Chondrocyte (in vitro differentiated cells): Measurements from ENCODE around the gene SECTM1. TPM values are rescaled to one million over a fixed set of nuclear protein-coding genes. Genes with fewer than 3 reads are reported as not detected.

ENCODE experiments used
- DNase-seq: peaks from one replicate; pipeline ENCODE4 v3.0.0; 2021; ENCODE audit warnings: mixed read lengths, low spot score
- H3K27ac Mint-ChIP-seq: one replicate; pipeline ENCODE4 v1.8.0; 2021; ENCODE audit warnings: mild to moderate bottlenecking, moderate library complexity, mixed read lengths; ENCODE audit not compliant: unreplicated experiment
- H3K27me3 Mint-ChIP-seq: 2 replicates; pipeline ENCODE4 v1.8.0; 2021; ENCODE audit warnings: low read depth, mixed read lengths
- H3K36me3 Mint-ChIP-seq: 2 replicates; pipeline ENCODE4 v1.8.0; 2021; ENCODE audit warnings: low read depth, mixed read lengths
- H3K4me1 Mint-ChIP-seq: 2 replicates; pipeline ENCODE4 v1.8.0; 2021; ENCODE audit warnings: low read depth, mild to moderate bottlenecking, mixed read lengths
- H3K4me3 Mint-ChIP-seq: one replicate; pipeline ENCODE4 v1.8.0; 2021; ENCODE audit warnings: mild to moderate bottlenecking, moderate library complexity, mixed read lengths; ENCODE audit not compliant: unreplicated experiment
- H3K9me3 Mint-ChIP-seq: 2 replicates; pipeline ENCODE4 v1.8.0; 2021; ENCODE audit warnings: low read depth, mixed read lengths
- total RNA-seq: library from RNA; stranded (reverse); gene quantifications from 3 replicates; pipeline ENCODE4 v1.2.1, GENCODE V29; 2021
- TF ChIP-seq, protein P1 (sequence below): fragments of 200-600 bp; sonication (generic); IDR thresholded peaks from 2 replicates; pipeline ENCODE4 v1.5.0; 2021; ENCODE audit warnings: antibody characterized with exemption, mild to moderate bottlenecking, moderate library complexity

Gene SECTM1
- total RNA-seq, 1 donor from 2014 or later = 2.1 TPM

DNA sequence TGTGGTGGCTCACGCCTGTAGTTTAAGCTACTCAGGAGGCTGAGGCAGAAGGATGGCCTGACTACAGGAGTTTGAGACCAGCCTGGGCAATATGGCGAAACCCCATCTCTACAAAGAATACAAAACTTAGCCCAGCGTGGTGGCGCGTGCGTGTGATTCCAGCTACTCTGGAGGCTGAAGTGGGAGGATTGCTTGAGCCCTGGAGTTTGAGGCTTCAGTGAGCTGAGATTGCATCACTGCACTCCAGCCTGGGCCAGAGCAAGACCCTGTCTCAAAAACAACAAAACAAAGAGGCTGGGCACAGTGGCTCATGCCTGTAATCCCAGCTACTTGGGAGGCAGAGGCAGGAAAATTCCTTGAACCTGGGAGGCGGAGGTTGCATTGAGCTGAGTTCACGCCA lies 53.0 kb downstream of the SECTM1 start:
- H3K36me3 Mint-ChIP-seq = peaks cover 1% of the 10 kb centered on the region
- TF ChIP-seq, protein P1, sequence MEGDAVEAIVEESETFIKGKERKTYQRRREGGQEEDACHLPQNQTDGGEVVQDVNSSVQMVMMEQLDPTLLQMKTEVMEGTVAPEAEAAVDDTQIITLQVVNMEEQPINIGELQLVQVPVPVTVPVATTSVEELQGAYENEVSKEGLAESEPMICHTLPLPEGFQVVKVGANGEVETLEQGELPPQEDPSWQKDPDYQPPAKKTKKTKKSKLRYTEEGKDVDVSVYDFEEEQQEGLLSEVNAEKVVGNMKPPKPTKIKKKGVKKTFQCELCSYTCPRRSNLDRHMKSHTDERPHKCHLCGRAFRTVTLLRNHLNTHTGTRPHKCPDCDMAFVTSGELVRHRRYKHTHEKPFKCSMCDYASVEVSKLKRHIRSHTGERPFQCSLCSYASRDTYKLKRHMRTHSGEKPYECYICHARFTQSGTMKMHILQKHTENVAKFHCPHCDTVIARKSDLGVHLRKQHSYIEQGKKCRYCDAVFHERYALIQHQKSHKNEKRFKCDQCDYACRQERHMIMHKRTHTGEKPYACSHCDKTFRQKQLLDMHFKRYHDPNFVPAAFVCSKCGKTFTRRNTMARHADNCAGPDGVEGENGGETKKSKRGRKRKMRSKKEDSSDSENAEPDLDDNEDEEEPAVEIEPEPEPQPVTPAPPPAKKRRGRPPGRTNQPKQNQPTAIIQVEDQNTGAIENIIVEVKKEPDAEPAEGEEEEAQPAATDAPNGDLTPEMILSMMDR = no peak
- H3K27me3 Mint-ChIP-seq = no peaks in the 10 kb centered on the region
- no peaks in the 10 kb centered on the region for H3K9me3 Mint-ChIP-seq
- no peak overlapping the region for H3K4me3 Mint-ChIP-seq
- peaks cover 21% of the 10 kb centered on the region for H3K4me1 Mint-ChIP-seq
- no peak for DNase-seq
- H3K27ac Mint-ChIP-seq = no peak overlapping the region

DNA sequence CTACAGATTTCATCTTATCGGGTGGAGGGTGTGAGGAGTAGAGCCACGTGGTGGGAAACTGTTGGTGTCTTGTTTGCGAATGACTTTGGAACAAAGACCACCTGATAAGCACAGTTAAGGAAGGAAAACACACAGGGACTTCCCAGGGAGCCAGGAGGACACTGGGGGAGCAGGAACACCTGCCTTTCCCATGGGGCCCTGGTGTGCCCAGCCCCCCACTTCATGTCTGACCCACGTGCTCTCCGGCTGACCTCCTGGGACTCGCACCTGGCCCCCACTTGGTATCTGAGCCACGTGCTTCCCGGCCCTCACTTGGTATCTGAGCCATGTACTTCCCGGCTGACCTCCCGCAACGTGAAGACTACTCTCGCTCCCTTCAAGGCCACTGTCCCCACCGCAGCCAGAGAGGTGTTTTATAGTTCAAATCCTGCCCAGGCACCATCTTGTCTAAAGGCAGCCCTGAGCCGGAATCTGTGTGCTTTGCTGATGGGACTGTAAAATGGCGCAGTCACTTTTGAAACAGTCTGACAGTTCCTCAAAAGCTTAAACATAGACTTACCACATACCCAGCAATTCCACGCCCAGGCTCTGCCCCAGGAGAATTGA lies 54.7 kb downstream of the SECTM1 start:
- no peak overlapping the region for H3K4me3 Mint-ChIP-seq
- H3K27me3 Mint-ChIP-seq = no peaks in the 10 kb centered on the region
- no peak for DNase-seq
- peaks cover 19% of the 10 kb centered on the region for H3K4me1 Mint-ChIP-seq
- H3K36me3 Mint-ChIP-seq = peaks cover 1% of the 10 kb centered on the region
- TF ChIP-seq, protein P1 = no peak
- H3K27ac Mint-ChIP-seq = no peak overlapping the region
- H3K9me3 Mint-ChIP-seq = no peaks in the 10 kb centered on the region

GRCh38 chr17:82278308-82278707 lies 55.3 kb downstream of the SECTM1 start:
- Mint-ChIP-seq H3K36me3 (peaks cover 1% of the 10 kb centered on the region), H3K9me3 (no peaks in the 10 kb centered on the region), H3K27me3 (no peaks in the 10 kb centered on the region), H3K4me3 (no peak overlapping the region), H3K27ac (no peak overlapping the region), H3K4me1 (peaks cover 15% of the 10 kb centered on the region)
- TF ChIP-seq, protein P1 = no peak
- no peak for DNase-seq

DNA sequence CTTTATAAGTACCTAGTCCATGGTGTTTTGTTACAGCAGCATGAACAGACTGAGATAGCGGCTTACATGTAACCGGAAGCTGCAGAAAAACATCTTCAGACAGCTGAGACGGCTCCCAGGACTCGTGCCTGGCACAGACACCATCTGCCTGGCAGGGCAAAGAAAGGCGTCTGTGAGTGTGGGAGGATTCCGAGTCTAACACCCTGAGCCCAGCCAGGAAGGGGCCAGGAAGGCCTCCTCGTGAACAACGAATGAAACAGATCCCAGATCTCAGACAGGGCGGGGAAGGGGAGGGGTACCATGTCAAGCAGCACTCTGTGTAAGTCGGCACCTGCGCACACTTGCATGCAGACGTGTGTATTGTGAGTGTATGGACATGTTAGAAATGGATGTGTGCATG lies 55.7 kb downstream of the SECTM1 start:
- Mint-ChIP-seq H3K27me3 (no peaks in the 10 kb centered on the region), H3K4me3 (no peak overlapping the region), H3K36me3 (peaks cover 1% of the 10 kb centered on the region), H3K27ac (no peak overlapping the region), H3K9me3 (no peaks in the 10 kb centered on the region), H3K4me1 (peaks cover 10% of the 10 kb centered on the region)
- TF ChIP-seq, protein P1 = no peak
- DNase-seq = no peak

DNA sequence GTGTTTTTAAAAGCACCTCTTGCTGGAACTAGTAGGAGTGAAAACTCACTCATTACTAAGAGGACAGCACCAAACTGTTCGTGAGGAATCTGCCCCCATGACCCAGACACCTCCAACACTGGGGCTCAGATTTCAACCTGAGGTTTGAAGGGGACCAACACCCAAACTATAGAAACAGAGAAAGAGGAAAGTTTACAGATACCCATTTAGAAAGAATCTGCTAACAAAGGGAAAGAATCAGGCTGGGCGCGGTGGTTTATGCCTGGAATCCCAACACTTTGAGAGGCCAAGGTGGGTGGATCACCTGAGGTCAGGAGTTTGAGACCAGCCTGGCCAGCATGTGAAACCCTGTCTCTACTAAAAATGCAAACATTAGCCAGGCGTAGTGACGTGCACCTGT lies 56.6 kb downstream of the SECTM1 start:
- Mint-ChIP-seq H3K36me3 (peaks cover 4% of the 10 kb centered on the region), H3K27me3 (no peaks in the 10 kb centered on the region), H3K4me1 (peaks cover 15% of the 10 kb centered on the region), H3K9me3 (no peaks in the 10 kb centered on the region), H3K4me3 (no peak overlapping the region), H3K27ac (no peak overlapping the region)
- TF ChIP-seq, protein P1 = no peak
- no peak for DNase-seq
